Measurements from ENCODE around the gene TMC7. TPM values are rescaled to one million over a fixed set of nuclear protein-coding genes. Genes with fewer than 3 reads are reported as not detected.

TMC7 gene
- total and polyA plus RNA-seq, 2 experiments from 2014 or later, result 1.7 to 2.4 TPM

- Histone ChIP-seq H3K36me3 (ENCODE audit: insufficient read depth) (no peaks in the 10 kb centered on the region), H3K27ac (ENCODE audit: low read depth) (no peak overlapping the region), H4K20me1 (replicated peaks; ENCODE audit: insufficient read depth) (no peaks in the 10 kb centered on the region), H3K4me2 (no peak overlapping the region), H3K4me1 (ENCODE audit: insufficient read depth) (no peaks in the 10 kb centered on the region), H2AFZ (no peak overlapping the region; the same call in 1 of the 2 replicates), H3F3A (replicated peaks; ENCODE audit: low read depth) (no peaks in the 10 kb centered on the region), H3K4me3 (no peak overlapping the region), H3K27me3 (ENCODE audit: insufficient read depth) (no peaks in the 10 kb centered on the region), H3K9me2 (ENCODE audit: insufficient read depth) (no peaks in the 10 kb centered on the region), H3K79me2 (replicated peaks; ENCODE audit: insufficient read depth) (no peaks in the 10 kb centered on the region)
- Mint-ChIP-seq H3K36me3 (ENCODE audit: low read depth) (no peaks in the 10 kb centered on the region), H3K4me1 (0 out of 3 replicates have a peak, but pooled peaks cover 3% of the 10 kb centered on the region), H3K9me3 (no peaks in the 10 kb centered on the region), H3K27me3 (ENCODE audit: insufficient read depth, low read depth, poor library complexity) (peaks cover 8% of the 10 kb centered on the region), H3K4me3 (no peak overlapping the region), H3K27ac (no peak overlapping the region)
- DNase-seq (ENCODE audit: low spot score) (no peak), ATAC-seq (no peak)
- TF ChIP-seq STAT1 (IDR thresholded peaks at IDR 0.05; ENCODE audit: unreplicated experiment), result no peak
- TF ChIP-seq CREB1 (CRISPR knock-in tag; IDR thresholded peaks at IDR 0.05; ENCODE audit: low read depth), result no peak
- no peak for TF ChIP-seq EZH2 (IDR thresholded peaks at IDR 0.05; ENCODE audit: low read depth, unreplicated experiment)
- TF ChIP-seq, protein P1, sequence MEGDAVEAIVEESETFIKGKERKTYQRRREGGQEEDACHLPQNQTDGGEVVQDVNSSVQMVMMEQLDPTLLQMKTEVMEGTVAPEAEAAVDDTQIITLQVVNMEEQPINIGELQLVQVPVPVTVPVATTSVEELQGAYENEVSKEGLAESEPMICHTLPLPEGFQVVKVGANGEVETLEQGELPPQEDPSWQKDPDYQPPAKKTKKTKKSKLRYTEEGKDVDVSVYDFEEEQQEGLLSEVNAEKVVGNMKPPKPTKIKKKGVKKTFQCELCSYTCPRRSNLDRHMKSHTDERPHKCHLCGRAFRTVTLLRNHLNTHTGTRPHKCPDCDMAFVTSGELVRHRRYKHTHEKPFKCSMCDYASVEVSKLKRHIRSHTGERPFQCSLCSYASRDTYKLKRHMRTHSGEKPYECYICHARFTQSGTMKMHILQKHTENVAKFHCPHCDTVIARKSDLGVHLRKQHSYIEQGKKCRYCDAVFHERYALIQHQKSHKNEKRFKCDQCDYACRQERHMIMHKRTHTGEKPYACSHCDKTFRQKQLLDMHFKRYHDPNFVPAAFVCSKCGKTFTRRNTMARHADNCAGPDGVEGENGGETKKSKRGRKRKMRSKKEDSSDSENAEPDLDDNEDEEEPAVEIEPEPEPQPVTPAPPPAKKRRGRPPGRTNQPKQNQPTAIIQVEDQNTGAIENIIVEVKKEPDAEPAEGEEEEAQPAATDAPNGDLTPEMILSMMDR (conservative IDR thresholded peaks at IDR 0.05; ENCODE audit: low read depth in 2 of 2), result no peak
- TF ChIP-seq ETS1 (IDR thresholded peaks at IDR 0.05), result no peak
Observed at GRCh38 chr16:18958621-18959029, 25.1 kb upstream of the TMC7 start.

DNA sequence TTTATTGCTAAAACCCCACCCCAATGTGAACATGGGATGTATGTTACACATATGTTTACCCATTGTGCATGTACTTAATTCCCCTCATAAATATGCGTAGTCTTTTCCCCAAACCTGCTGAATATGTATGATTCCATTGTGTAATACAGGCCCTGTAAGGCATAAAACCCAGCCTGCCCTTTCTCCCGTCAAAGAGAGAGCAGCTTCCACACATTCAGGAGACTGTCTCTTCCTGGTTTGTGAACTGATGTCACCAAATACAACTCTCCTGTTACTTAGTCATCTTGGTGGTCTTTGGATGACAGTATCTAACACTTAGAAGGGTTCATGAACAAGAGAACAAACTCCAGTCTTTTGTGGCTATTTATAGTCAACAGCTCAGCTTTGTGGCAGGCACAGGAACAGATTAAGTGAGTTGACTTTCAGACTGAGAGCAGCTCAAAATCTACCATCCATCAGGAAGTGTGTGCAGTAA, 24.7 kb upstream of the TMC7 start:
- peaks cover 6% of the 10 kb centered on the region for H3K27me3 Mint-ChIP-seq (ENCODE audit: insufficient read depth, low read depth, poor library complexity)

More for the DNA sequence above, 24.7 kb upstream of the TMC7 start:
- Mint-ChIP-seq H3K9me3 (no peaks in the 10 kb centered on the region), H3K36me3 (ENCODE audit: low read depth) (no peaks in the 10 kb centered on the region), H3K4me1 (0 out of 3 replicates have a peak, but pooled peaks cover 3% of the 10 kb centered on the region), H3K4me3 (no peak overlapping the region), H3K27ac (no peak overlapping the region)
- Histone ChIP-seq H3K27me3 (ENCODE audit: insufficient read depth) (no peaks in the 10 kb centered on the region), H3K79me2 (replicated peaks; ENCODE audit: insufficient read depth) (no peaks in the 10 kb centered on the region), H3K27ac (ENCODE audit: low read depth) (no peak overlapping the region), H4K20me1 (replicated peaks; ENCODE audit: insufficient read depth) (no peaks in the 10 kb centered on the region), H2AFZ (peak overlapping the region; percentile 29), H3F3A (replicated peaks; ENCODE audit: low read depth) (no peaks in the 10 kb centered on the region), H3K4me3 (no peak overlapping the region), H3K4me1 (ENCODE audit: insufficient read depth) (no peaks in the 10 kb centered on the region), H3K4me2 (no peak overlapping the region), H3K36me3 (ENCODE audit: insufficient read depth) (no peaks in the 10 kb centered on the region), H3K9me2 (ENCODE audit: insufficient read depth) (no peaks in the 10 kb centered on the region)
- TF ChIP-seq ETS1 (IDR thresholded peaks at IDR 0.05) (no peak), EZH2 (IDR thresholded peaks at IDR 0.05; ENCODE audit: low read depth, unreplicated experiment) (no peak), POLR2AphosphoS5 (IDR thresholded peaks at IDR 0.05; ENCODE audit: low read depth) (no peak), NANOG (IDR thresholded peaks at IDR 0.05; ENCODE audit: borderline replicate concordance) (no peak)
- DNase-seq (ENCODE audit: low spot score), result no peak
- no peak for ATAC-seq

All from GM23338 (cell line).